ENCODE data around the gene ERFE. TPM values are rescaled to one million over a fixed set of nuclear protein-coding genes. Genes with fewer than 3 reads are reported as not detected.

ERFE gene
- total and polyA plus RNA-seq, 2 of the 13 experiments (the other 11 are each of a cell fraction or from before 2014, with no cell fraction given): 0.09 TPM; not detected in 1

- H3K27ac ChIP-seq (ENCODE audit: extremely low read length, insufficient read depth, low read length): peak overlapping the region; percentile 46
- BruUV-seq (replicated peaks): TSS peak; percentile 98
- H3K9me3 ChIP-seq (ENCODE audit: low read length): no peaks in the 10 kb centered on the region
- peaks cover 39% of the 10 kb centered on the region for H3K4me1 ChIP-seq (ENCODE audit: insufficient read depth, low read length)
- H3K36me3 ChIP-seq (replicated peaks in 1 of 2; ENCODE audit: control insufficient read depth in 1 of 2, insufficient read depth in 2 of 2, low read length in 2 of 2): 0 out of 5 replicates have a peak, but pooled peaks cover 0 to 3% of the 10 kb centered on the region in 2 experiments
- peak overlapping the region; percentile 89 for H2AFZ ChIP-seq (ENCODE audit: low read length)
- WGBS (ENCODE audit: low lambda C conversion rate): 76% methylated on average over 18 of the region's 18 CpGs
- ChIA-PET POLR2A (interaction anchor here (1.0 to 1.8 kb wide), 5 partner anchors 17 to 143 kb away, joined by 3 to 8 read pairs (median 6); partner anchors contain the start of genes HES6 and SCLY), CTCF (ENCODE audit: low intra/inter-chr PET ratio, low total read pairs) (no interaction called here)
- peak overlapping the region; percentile 94 for H3K4me2 ChIP-seq (ENCODE audit: low read depth, low read length)
- peaks cover 2 to 33% of the 10 kb centered on the region in 2 experiments; a peak in 3 of 5 replicates for H3K27me3 ChIP-seq (ENCODE audit: control insufficient read depth in 1 of 2, insufficient read depth in 2 of 2, low read length in 2 of 2)
- intact Hi-C loops (cut with micrococcal nuclease; ENCODE audit: unreplicated experiment): loop anchor here (1.0 to 5.0 kb wide), 2 partner anchors 38 to 59 kb away; partner anchors contain the start of gene HES6
- DNase-seq (ENCODE audit: low spot score) (no peak), ATAC-seq (peak; percentile 14), FAIRE-seq (no peak)
- in situ Hi-C loops (cut with HindIII; ENCODE audit: extremely low pct_ligation_motif_present, low pct_unique_long_range_greater_than_20kb): no loop called here
- H4K20me1 ChIP-seq (ENCODE audit: insufficient read depth, low read length): peaks cover 20% of the 10 kb centered on the region
- H3K79me2 ChIP-seq (ENCODE audit: insufficient read depth, low read length): peaks cover 42% of the 10 kb centered on the region
- peak overlapping the region; percentile 51 to 89 (median 51); a peak in 5 of 6 replicates for H3K4me3 ChIP-seq (replicated peaks in 1 of 3; ENCODE audit: insufficient read depth in 1 of 3, low read depth in 2 of 3, low read length in 3 of 3)
- peak overlapping the region; percentile 78 for H3K9ac ChIP-seq (ENCODE audit: insufficient read depth, low read depth, low read length)
- TF ChIP-seq ZNF205 (CRISPR knock-in tag; IDR thresholded peaks at IDR 0.05) (peak; percentile 11; the same call in 1 of the 2 replicates), ZNF772 (CRISPR knock-in tag; IDR thresholded peaks at IDR 0.05) (peak; percentile 49; the same call in 1 of the 2 replicates), POGZ (CRISPR knock-in tag; IDR thresholded peaks at IDR 0.05) (peak; percentile 37; the same call in 1 of the 2 replicates), HIVEP1 (CRISPR knock-in tag; IDR thresholded peaks at IDR 0.05) (peak; percentile 69), ZNF543 (CRISPR knock-in tag; IDR thresholded peaks at IDR 0.05) (peak; percentile 64; the same call in 1 of the 2 replicates), REXO4 (CRISPR knock-in tag; IDR thresholded peaks at IDR 0.05; ENCODE audit: borderline replicate concordance) (0 out of 2 replicates have a peak, but pooled peaks have one; percentile 30), ZFP36L1 (CRISPR knock-in tag; IDR thresholded peaks at IDR 0.05) (peak; percentile 78; the same call in 1 of the 2 replicates), ZNF451 (CRISPR knock-in tag; IDR thresholded peaks at IDR 0.05) (0 out of 2 replicates have a peak, but pooled peaks have one; percentile 33), POLR2AphosphoS5 (IDR thresholded peaks at IDR 0.05; ENCODE audit: low read depth, low read length) (no peak), ZNF501 (CRISPR knock-in tag; IDR thresholded peaks at IDR 0.05) (peak; percentile 74; the same call in 1 of the 2 replicates), ZNF747 (CRISPR knock-in tag; IDR thresholded peaks at IDR 0.05; ENCODE audit: borderline replicate concordance) (peak; percentile 67; the same call in 1 of the 2 replicates), NR0B2 (CRISPR knock-in tag; IDR thresholded peaks at IDR 0.05) (peak; percentile 26; the same call in 1 of the 2 replicates), GPN1 (CRISPR knock-in tag; IDR thresholded peaks at IDR 0.05; ENCODE audit: borderline replicate concordance) (no peak), ZNF142 (CRISPR knock-in tag; IDR thresholded peaks at IDR 0.05) (no peak), RBM39 (IDR thresholded peaks at IDR 0.05; ENCODE audit: low read depth, low read length, poor library complexity, severe bottlenecking) (peak; percentile 22), ZNF713 (CRISPR knock-in tag; IDR thresholded peaks at IDR 0.05) (0 out of 2 replicates have a peak, but pooled peaks have one; percentile 67), KDM5B (CRISPR knock-in tag; IDR thresholded peaks at IDR 0.05; ENCODE audit: borderline replicate concordance) (peak; percentile 37; the same call in 1 of the 2 replicates), CBFB (CRISPR knock-in tag; IDR thresholded peaks at IDR 0.05) (no peak)
Observed at GRCh38 chr2:238203973-238204683, 45.4 kb downstream of the ERFE start.

Data from HepG2 (cell line).